ENCODE results near the gene ARHGEF1. TPM values are rescaled to one million over a fixed set of nuclear protein-coding genes. Genes with fewer than 3 reads are reported as not detected.
"Not testable (repeated sequence)": the region's sequence is repeated elsewhere in the genome, so short reads cannot be mapped to it uniquely, and the experiment has no call there.

The ARHGEF1 gene
- total RNA-seq, 1 donor from 2014 or later = 593 TPM

DNA sequence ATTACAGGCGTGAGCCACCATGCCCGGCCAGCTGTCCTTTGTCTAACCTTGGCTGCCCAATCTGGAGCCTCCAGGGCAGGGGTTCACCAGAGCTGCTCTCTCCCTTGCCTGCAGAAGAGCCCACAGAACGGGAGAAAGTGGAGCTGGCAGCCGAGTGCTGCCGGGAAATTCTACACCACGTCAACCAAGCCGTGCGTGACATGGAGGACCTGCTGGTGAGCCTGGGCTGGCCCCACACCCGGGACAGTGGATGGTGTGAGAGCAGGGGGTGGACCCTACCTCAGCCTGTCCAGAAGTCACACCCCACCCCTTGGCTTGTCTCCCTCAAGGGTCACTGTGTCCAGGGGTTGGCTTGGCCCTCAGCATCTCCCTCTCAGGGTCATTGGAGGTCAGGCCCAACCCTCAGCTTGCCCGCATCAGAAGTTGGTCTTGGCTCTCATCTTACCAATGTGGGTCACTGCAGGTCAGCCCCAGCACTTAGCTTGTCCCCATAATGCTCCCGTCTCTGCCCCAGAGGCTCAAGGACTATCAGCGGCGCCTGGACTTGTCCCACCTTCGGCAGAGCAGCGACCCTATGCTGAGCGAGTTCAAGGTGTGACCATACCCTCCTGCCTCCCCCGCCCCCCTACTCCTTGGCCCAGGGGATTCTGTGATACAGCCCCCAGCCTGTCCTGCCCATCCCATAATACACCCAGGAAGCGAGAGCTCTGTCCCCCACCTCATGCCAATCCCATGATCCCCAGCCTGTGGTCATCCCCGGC is 20.4 kb downstream of the ARHGEF1 start:
- intact Hi-C loops (cut with micrococcal nuclease) = no loop called here

- intact Hi-C loops (cut with micrococcal nuclease) = no loop called here
Observed at GRCh38 chr19:41904118-41904870, 21.3 kb downstream of the ARHGEF1 start.

DNA sequence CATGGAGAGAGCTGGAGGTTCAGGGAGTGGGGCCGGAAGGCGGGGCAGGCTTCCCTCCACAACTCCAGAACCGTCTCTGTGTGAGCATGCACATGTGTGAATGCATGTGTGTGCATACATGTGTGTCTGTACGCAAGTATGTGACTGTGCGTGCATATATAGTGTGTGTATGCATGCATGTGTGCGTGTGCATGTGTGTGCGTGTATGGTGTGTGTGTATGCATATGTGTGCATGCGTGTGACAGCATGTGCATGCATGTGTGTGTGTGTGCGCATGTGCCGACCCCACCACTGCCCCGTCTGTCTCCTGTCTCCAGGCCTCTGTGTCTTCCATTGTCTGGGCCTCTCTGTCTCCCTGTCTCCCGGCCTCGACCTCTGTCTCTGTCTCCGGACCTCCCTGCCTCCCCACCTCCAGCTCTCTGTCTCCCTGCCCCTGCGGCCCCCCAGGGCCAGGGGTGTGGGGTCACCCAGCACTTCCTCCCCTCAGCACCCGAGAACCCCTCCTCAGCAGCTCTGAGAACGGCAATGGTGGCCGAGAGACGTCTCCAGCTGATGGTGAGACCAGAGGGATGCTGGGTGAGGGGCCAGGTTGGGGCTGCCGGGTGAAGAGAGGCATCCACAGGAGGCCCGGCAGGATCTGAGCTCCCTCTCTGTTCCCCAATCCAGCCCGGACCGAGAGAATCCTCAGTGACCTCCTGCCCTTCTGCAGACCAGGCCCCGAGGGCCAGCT is 22.5 kb downstream of the ARHGEF1 start:
- intact Hi-C loops (cut with micrococcal nuclease) = no loop called here

- intact Hi-C loops (cut with micrococcal nuclease) = no loop called here
Observed at GRCh38 chr19:41906271-41906670, 23.3 kb downstream of the ARHGEF1 start.

DNA sequence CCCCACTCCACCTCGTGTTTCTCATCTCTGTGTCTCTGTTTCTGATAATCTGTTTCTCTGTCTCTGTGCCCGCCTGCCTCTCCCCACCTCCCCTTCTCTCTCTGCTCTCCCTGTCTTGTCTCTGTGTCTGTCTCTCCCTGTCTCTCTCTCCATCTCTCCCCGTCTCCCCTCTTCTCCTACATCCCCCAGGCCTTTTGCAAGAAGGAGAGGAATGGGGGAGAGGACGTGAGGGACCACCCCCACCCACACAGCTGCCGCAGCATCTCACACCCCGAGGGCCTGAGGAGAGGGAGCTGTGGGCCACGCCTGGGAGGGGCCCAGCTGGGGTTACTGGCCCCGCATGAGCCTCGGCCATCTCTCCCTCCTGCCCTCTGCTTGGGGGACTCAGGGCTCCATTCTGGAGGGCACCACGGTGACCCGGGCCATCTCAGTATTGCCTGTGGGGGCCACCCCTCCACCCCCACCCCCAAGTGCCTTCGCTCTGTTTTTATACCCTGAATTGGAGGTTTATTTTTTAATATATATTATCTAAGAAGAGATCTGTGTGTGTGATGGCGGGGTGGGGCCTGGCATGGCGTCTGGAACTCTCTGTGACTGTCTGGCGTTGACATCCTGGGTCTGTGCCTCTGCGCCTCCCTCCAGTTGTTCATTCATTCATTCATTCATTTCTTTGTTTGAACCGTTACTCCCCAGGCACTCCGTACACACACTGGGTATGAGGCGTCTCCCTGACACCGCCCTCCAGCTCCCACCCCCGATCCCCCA is 24.1 kb downstream of the ARHGEF1 start:
- intact Hi-C loops (cut with micrococcal nuclease) = no loop called here

DNA sequence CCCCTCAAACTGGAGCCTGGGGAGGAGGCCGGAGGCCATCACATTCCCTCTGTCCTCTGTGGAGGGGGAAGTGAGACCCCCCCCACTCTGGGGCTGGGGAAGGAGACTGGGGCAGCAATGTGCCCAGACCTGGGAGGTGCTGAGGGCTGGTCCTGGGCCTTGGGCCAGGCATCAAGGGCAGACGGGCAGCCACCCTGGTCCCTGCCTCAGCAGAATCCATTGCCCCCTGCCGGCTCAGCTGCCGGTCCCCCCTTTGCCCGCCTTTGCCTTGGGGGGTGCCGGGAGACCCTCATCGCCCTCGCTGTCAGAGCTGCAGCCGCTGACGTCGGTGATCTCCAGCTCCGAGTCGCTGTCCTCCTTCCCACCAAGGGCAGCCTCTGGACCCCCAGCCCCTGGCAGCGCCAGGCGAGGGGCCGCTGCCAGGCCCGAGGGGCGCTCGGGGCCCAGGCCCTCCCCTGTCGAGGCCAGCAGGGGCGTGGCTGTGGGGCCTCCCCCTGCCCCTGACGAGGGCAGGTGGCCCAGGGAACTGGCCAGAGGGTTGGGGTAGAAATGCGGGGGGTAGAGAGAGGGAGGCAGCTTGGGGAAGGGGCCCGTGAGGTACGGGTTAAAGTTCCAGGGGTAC is 25.1 kb downstream of the ARHGEF1 start:
- intact Hi-C loops (cut with micrococcal nuclease) = no loop called here

DNA sequence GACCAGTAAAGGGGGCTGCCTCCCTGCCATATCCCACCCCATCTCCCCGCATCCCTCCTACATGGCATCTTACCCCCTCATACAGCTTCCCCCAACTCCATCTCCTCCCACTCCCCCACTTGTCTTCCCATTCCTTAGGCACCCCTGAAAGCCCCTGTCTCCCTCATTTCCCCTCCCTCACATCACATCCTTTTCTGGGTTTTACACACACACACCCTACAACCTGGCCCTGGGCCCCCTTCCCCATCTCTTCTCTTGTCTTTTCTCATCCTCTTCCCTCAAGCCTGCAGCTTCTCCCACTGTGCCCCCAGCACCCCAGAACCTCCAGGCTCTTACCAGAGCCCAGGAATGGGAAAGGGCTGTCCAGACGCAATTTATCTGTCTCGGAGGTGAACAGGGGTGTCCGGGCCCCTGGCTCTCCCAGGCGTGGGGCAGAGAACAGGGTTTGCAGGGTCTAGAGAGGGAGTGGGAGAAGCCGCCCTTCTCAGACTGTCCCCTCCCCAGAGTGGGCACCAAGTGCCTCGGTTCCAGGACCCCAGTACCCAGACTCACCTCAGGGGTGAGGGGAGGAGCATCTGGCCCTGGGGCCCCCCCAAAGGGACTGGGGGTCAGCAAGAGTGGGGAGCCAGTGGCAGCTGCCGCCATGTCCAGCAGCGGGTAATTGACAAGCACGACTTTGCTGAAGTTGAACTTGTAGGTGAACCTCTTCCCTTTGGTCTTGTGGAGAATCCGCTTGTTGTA is 25.9 kb downstream of the ARHGEF1 start:
- intact Hi-C loops (cut with micrococcal nuclease) = no loop called here

GRCh38 chr19:41909706-41910105 is 26.7 kb downstream of the ARHGEF1 start:
- intact Hi-C loops (cut with micrococcal nuclease) = no loop called here

- intact Hi-C loops (cut with micrococcal nuclease) = no loop called here
Observed at GRCh38 chr19:41910240-41910991, 27.4 kb downstream of the ARHGEF1 start.

- intact Hi-C loops (cut with micrococcal nuclease) = no loop called here
Observed at GRCh38 chr19:41910992-41911888, 28.3 kb downstream of the ARHGEF1 start.

DNA sequence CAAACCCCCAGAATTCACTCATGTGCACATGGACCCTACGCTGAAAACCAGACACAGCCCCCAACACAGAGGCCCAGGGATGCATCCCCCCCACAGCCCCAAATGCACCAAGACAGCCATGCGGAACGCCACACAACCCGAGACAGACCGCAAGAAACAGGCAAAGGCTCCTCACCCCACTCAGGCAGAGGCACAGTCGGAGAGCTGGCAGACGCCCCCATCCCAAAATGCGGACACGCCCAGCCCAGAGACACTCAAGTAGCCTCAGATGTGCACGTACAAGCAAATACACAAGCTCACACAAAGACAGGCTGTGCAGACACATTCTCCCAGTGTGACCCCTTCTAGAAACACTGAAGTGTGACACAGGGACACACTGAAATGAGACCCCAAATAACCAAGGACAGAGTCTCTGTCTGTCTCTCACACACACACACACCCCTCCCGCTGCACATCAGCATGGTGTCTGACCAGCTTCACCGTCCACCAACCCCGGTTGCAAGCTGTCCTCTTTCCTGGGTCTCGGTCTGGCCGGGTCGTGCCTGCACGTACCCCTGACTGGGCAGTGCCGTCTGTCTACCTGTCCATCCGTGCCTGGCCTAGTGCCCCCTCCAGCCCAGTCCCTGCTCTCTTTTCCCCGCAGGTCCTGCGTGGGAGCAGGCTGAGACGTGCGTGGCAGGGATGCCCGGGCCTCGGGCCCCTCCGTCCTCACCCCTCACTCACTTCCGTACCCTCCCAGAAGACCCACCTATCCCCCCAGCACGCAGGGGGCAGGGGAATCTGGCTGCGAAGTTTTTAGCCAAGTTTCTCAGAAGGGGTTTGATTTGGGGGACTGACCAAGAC is 29.1 kb downstream of the ARHGEF1 start:
- intact Hi-C loops (cut with micrococcal nuclease) = no loop called here

- intact Hi-C loops (cut with micrococcal nuclease) = no loop called here
Observed at GRCh38 chr19:41912899-41913537, 30.0 kb downstream of the ARHGEF1 start.

DNA sequence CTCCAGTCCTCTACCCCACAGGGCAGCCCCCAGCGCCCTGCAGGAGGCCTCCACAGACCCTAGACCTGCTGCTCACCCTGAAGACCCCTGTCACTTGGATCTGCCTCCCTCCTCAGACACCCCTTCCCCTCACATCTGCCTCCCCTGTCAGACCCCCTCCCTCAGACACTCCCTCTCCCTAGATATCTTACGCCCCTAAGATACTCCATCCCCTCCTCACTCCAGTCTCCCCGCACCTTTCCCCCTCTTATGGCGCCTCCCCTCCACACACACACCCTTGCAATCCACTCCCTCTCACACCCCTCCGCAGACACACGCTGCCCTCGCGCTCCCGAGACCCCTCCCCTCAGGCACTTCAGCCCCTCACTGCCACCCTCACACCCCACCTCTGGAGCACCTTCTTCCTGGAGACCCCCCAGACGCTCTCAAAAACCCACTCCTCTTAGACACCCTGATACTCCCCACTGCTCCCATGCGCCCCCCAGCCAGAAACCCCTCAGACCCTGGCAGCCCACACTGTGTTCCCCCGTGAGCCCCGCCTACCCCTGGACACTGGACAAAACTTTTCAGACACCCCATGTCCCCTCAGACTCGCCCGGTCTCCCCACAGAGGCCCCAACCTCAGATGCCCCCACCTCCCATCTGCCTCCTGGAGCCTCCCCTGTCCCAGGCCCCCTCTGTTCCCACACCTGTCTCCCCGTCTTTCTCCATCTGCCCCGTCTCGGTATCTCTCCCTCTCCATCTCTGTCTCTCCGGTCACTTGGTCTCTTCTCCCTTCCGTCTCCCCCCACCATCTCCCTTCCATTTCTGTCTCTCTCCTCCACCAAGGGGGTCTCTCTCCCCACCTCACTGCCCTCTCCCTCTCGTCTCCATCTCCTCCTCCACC is 30.8 kb downstream of the ARHGEF1 start:
- intact Hi-C loops (cut with micrococcal nuclease) = no loop called here

GRCh38 chr19:41914424-41914834 is 31.4 kb downstream of the ARHGEF1 start:
- intact Hi-C loops (cut with micrococcal nuclease) = not testable (repeated sequence)

DNA sequence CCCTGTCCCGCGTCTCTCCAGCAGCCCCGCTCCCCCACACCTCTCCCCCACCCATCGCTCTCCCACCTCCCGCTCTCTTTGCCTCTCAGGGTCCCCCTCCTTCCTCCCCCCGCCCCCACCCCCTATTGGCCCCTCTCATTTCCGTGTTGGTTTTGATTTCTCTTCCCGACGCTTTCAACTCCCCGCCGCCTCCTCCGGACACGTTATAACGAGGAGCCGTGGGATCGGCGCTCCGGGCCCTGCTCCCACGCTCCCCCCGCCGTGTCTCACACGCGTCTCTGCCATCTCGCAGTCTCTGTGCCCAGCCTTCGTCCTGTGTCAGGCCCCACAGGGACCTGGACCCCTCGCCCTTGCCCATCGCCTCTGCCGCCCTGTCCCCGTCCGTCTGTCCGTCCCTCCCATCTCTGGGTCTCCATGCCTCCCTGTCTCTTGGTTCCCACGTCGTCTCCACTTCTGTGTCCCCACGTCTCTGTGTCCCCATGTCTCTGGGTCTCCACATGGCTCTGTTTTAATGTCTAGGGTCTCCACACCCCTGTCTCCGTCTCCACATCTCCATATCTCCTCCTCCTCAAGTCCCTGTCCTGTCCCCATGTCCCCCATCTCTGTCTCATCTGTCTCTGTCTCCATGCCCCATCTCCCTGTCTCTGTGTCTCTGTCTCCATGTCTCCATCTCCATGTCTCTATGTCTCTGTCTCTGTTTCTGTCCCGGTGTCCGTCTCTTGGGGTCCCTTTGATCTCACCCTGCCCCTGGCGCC is 32.2 kb downstream of the ARHGEF1 start:
- intact Hi-C loops (cut with micrococcal nuclease) = no loop called here

Measured in T-helper 2 cell treated with Interferon-gamma antibody and Interleukin-4, amounts not matched to agents 100 ng/mL and 5 ng/mL, for 36 hours (primary cell).